ENCODE measurements around the gene PHACTR3.

Gene PHACTR3

GRCh38 chr20:59632541-59633113, 28.3 kb downstream of the PHACTR3 start:
- Mint-ChIP-seq H3K27me3 (peaks cover 24% of the 10 kb centered on the region), H3K9me3 (no peaks in the 10 kb centered on the region), H3K4me1 (no peaks in the 10 kb centered on the region), H3K4me3 (no peak overlapping the region), H3K36me3 (no peaks in the 10 kb centered on the region), H3K27ac (no peak overlapping the region)
- ATAC-seq, result no peak

- Mint-ChIP-seq H3K27me3 (peaks cover 24% of the 10 kb centered on the region), H3K36me3 (no peaks in the 10 kb centered on the region), H3K4me1 (no peaks in the 10 kb centered on the region), H3K9me3 (peaks cover 6% of the 10 kb centered on the region), H3K4me3 (no peak overlapping the region), H3K27ac (no peak overlapping the region)
- ATAC-seq, result no peak
Measured at GRCh38 chr20:59633656-59634251, 29.4 kb downstream of the PHACTR3 start.

DNA sequence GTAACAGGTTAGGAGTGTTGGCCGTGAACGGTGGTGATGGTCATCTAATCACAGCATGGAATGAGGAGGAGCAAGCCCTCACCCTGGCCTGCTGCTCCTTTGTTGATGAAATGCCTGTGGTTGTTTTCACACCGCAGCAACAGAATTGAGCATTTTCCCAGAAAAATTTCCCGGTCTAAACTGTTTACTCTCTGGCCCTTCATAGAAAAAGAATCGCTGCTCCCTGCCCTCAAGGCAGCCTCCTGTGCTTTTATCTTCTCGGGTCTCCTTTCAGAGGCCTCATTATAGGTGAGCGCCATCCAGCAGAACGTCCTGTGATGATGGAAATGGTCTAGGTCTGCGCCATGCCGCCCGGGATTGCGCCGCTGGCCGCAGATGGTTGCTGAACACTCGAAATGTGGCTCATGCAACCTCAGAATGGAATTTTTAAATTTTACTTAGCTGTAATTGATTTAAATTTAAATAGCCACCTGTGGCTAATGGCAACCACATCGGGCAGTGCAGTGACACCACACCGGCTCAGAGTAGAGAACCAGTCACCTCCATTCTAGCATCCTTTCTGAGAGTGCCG, 30.2 kb downstream of the PHACTR3 start:
- Mint-ChIP-seq H3K9me3 (peaks cover 10% of the 10 kb centered on the region), H3K4me3 (no peak overlapping the region), H3K27me3 (peaks cover 18% of the 10 kb centered on the region), H3K4me1 (no peaks in the 10 kb centered on the region), H3K27ac (no peak overlapping the region), H3K36me3 (no peaks in the 10 kb centered on the region)
- ATAC-seq, result no peak

- H3K36me3 Mint-ChIP-seq, result no peaks in the 10 kb centered on the region
- no peaks in the 10 kb centered on the region for H3K4me1 Mint-ChIP-seq
- H3K27ac Mint-ChIP-seq, result no peak overlapping the region
- H3K9me3 Mint-ChIP-seq, result peaks cover 12% of the 10 kb centered on the region
- H3K27me3 Mint-ChIP-seq, result no peaks in the 10 kb centered on the region
- no peak for ATAC-seq
- H3K4me3 Mint-ChIP-seq, result no peak overlapping the region
Measured at GRCh38 chr20:59636766-59637370, 32.5 kb downstream of the PHACTR3 start.

DNA sequence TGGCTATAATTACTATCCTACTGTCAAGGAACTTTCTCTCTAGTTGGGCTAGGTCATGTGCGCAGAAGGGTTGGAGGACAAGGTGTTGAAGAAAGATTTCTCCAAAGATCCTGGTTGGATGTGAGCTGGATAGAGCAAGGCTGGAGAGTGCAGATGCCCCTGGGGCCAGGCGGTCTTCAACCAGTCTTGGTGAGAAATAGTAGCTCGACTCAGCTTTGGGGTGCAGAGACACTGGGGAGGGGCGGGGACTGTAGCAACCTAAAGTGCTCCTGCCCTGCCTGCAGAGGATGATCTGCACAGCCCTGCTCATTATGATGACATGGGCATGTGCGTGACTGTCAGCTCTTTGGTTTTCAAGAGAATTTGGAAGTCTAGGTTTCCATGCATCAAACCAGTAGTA, 35.9 kb downstream of the PHACTR3 start:
- no peak for ATAC-seq
- H3K4me1 Mint-ChIP-seq, result no peaks in the 10 kb centered on the region
- H3K36me3 Mint-ChIP-seq, result no peaks in the 10 kb centered on the region
- H3K27me3 Mint-ChIP-seq, result no peaks in the 10 kb centered on the region
- H3K27ac Mint-ChIP-seq, result no peak overlapping the region
- peaks cover 12% of the 10 kb centered on the region for H3K9me3 Mint-ChIP-seq
- H3K4me3 Mint-ChIP-seq, result no peak overlapping the region

DNA sequence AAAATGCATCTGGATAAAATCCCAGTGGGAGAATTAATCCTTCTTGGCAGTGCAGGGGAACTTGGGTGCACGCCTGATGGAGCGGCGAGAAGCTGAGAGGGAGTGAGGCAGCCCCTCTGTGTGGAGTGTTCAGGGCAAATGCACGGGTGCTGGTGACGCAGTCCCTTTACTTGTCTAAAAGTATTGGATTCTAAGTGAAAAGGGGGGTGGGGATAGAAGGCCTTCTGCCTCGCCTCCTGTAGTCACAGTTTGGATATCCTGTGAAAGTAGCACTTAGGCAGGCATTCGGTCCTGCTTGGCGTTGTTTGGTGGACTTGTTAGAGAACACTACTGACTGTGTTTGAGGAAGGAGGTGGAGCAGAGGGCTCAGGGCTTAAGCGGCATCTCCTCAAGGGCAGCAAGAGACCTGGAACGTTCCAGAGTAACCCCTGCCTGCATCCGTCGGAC, 39.3 kb downstream of the PHACTR3 start:
- Mint-ChIP-seq H3K4me1 (no peaks in the 10 kb centered on the region), H3K27ac (no peak overlapping the region), H3K4me3 (no peak overlapping the region), H3K27me3 (no peaks in the 10 kb centered on the region), H3K36me3 (no peaks in the 10 kb centered on the region), H3K9me3 (peaks cover 19% of the 10 kb centered on the region)
- ATAC-seq, result no peak

DNA sequence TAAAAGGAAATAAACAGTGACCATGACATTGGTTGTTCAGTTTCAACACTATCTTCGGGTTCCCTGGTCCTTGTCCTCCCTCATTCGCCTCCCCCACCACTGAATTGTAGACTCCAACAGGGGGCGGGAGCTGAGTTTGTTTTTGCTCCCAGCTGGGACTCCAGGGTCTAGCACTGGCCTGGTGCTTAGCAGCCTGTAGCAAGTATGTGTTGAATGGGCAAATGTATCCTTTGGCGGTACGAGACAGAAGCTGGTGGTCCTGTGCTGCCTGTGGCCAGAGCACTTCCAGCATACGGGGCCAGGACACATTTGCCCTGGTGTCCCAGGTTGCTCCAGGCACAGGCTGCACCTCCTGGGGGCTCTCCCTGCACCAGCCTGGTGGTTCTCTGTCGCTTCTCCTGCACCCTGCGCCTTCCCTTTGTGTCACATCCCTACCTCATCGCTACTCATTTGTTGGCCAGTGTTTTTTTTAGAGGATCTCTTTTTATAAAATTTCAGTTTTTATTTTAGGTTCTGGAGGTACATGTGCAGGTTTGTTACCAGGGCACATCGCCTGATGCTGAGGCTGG, 40.1 kb downstream of the PHACTR3 start:
- Mint-ChIP-seq H3K36me3 (no peaks in the 10 kb centered on the region), H3K27me3 (no peaks in the 10 kb centered on the region)
- no peak for ATAC-seq

DNA sequence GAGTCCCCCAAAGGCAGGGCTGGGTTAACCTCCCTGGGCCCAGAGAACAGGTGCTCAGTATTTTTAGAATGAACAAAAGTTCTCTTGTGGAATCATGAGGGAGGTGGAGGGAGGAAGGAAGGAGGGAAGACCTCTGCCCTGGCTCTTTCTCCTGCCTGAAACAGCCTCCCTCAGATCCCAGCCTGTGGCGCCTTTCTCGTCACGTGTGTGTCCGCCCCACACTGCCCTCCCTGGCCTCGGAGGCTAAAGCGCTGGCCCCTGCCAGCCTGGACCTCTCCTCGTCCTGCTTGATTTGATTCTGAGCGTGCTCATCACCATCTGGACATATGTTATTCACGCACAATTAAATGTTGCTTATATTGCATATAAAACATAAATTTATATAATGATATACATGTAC, 40.9 kb downstream of the PHACTR3 start:
- H3K9me3 Mint-ChIP-seq, result peaks cover 14% of the 10 kb centered on the region
- no peaks in the 10 kb centered on the region for H3K27me3 Mint-ChIP-seq
- no peak overlapping the region for H3K4me3 Mint-ChIP-seq
- ATAC-seq, result no peak
- no peaks in the 10 kb centered on the region for H3K36me3 Mint-ChIP-seq
- H3K27ac Mint-ChIP-seq, result no peak overlapping the region
- H3K4me1 Mint-ChIP-seq, result no peaks in the 10 kb centered on the region

More for the DNA sequence above, 40.1 kb downstream of the PHACTR3 start:
- H3K4me3 Mint-ChIP-seq, result no peak overlapping the region
- H3K9me3 Mint-ChIP-seq, result peaks cover 14% of the 10 kb centered on the region
- no peaks in the 10 kb centered on the region for H3K4me1 Mint-ChIP-seq
- no peak overlapping the region for H3K27ac Mint-ChIP-seq

- no peaks in the 10 kb centered on the region for H3K4me1 Mint-ChIP-seq
- H3K4me3 Mint-ChIP-seq, result no peak overlapping the region
- H3K27ac Mint-ChIP-seq, result no peak overlapping the region
- no peaks in the 10 kb centered on the region for H3K36me3 Mint-ChIP-seq
- peaks cover 14% of the 10 kb centered on the region for H3K9me3 Mint-ChIP-seq
- no peak for ATAC-seq
- no peaks in the 10 kb centered on the region for H3K27me3 Mint-ChIP-seq
Measured at GRCh38 chr20:59645761-59646171, 41.4 kb downstream of the PHACTR3 start.

GRCh38 chr20:59646487-59646886, 42.1 kb downstream of the PHACTR3 start:
- H3K9me3 Mint-ChIP-seq, result peaks cover 11% of the 10 kb centered on the region
- no peak overlapping the region for H3K27ac Mint-ChIP-seq
- H3K4me1 Mint-ChIP-seq, result no peaks in the 10 kb centered on the region
- H3K27me3 Mint-ChIP-seq, result no peaks in the 10 kb centered on the region
- no peaks in the 10 kb centered on the region for H3K36me3 Mint-ChIP-seq
- H3K4me3 Mint-ChIP-seq, result no peak overlapping the region
- ATAC-seq, result no peak

DNA sequence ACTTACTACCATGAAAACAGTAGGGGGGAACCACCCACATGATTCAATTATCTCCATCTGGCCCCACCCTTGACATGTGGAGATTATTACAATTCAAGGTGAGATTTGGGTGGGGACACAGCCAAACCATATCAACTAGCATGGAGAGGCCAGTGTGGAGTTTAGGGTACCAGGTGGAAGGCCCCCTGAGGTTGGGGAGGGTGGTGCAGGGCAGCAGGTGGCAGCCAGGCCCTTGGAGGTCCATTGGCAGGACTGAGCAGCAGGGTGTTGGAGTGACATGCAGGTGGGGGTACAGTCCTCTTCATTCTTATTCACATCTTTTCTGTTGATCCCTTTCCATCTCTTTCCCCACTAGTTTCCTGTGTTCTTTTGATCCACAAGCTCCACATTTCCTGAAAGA, 42.9 kb downstream of the PHACTR3 start:
- peaks cover 11% of the 10 kb centered on the region for H3K9me3 Mint-ChIP-seq
- no peaks in the 10 kb centered on the region for H3K36me3 Mint-ChIP-seq
- H3K27me3 Mint-ChIP-seq, result no peaks in the 10 kb centered on the region
- ATAC-seq, result no peak
- no peak overlapping the region for H3K4me3 Mint-ChIP-seq
- H3K4me1 Mint-ChIP-seq, result no peaks in the 10 kb centered on the region
- no peak overlapping the region for H3K27ac Mint-ChIP-seq

DNA sequence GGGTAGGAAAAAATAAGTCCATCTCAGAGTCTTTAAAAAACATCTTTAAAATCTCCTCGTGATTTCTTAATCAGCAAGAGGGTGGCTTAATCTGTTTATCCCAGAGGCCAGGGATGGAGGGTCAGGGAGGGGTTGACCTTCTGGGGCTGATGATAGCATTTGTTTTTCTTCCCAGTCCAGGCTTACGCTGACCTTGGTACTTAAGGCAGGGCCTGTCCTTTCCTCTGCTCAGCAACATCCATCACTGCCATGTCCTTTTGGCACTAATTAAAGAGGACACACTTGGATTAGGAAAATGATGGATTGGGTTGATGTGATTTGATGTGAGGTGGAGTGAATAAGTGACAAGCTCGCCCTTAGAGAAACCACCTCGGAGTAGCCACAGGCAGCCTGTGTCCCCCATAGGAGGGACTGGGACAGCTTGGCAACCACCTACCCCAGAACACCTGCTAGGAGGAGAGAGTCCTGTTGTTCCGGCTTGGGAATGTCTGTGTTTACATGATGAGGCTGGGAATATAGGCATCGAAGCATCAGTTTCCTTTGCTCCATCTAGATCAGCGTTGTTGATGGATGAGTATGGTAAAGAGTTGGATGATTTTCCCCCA, 44.2 kb downstream of the PHACTR3 start:
- Mint-ChIP-seq H3K27ac (no peak overlapping the region), H3K36me3 (no peaks in the 10 kb centered on the region), H3K4me3 (no peak overlapping the region), H3K4me1 (no peaks in the 10 kb centered on the region), H3K9me3 (peaks cover 11% of the 10 kb centered on the region), H3K27me3 (no peaks in the 10 kb centered on the region)
- no peak for ATAC-seq

- H3K36me3 Mint-ChIP-seq, result no peaks in the 10 kb centered on the region
Measured at GRCh38 chr20:59650418-59650817, 46.1 kb downstream of the PHACTR3 start.

GRCh38 chr20:59652381-59652780, 48.0 kb downstream of the PHACTR3 start:
- no peak for ATAC-seq
- no peaks in the 10 kb centered on the region for H3K4me1 Mint-ChIP-seq
- no peaks in the 10 kb centered on the region for H3K36me3 Mint-ChIP-seq
- no peak overlapping the region for H3K4me3 Mint-ChIP-seq
- peaks cover 16% of the 10 kb centered on the region for H3K9me3 Mint-ChIP-seq
- no peaks in the 10 kb centered on the region for H3K27me3 Mint-ChIP-seq
- no peak overlapping the region for H3K27ac Mint-ChIP-seq

More at GRCh38 chr20:59650418-59650817, 46.1 kb downstream of the PHACTR3 start:
- H3K27ac Mint-ChIP-seq, result no peak overlapping the region
- no peak overlapping the region for H3K4me3 Mint-ChIP-seq
- no peaks in the 10 kb centered on the region for H3K27me3 Mint-ChIP-seq
- peaks cover 12% of the 10 kb centered on the region for H3K9me3 Mint-ChIP-seq
- H3K4me1 Mint-ChIP-seq, result no peaks in the 10 kb centered on the region
- no peak for ATAC-seq

- Mint-ChIP-seq H3K27ac (no peak overlapping the region), H3K4me1 (no peaks in the 10 kb centered on the region), H3K9me3 (peaks cover 27% of the 10 kb centered on the region), H3K4me3 (no peak overlapping the region), H3K36me3 (no peaks in the 10 kb centered on the region), H3K27me3 (no peaks in the 10 kb centered on the region)
- ATAC-seq, result no peak
Measured at GRCh38 chr20:59656417-59656816, 52.1 kb downstream of the PHACTR3 start.
